Epithelial cell of esophagus (primary cell): ENCODE measurements around the gene RANGAP1.

Experiments used
- DNase-seq: peaks from one replicate; pipeline ENCODE4 v3.0.0; 2010; ENCODE audit warnings: low read depth
- H3K4me3 ChIP-seq: 2 replicates; pipeline ENCODE4 v1.5.1; 2011; ENCODE audit warnings: mild to moderate bottlenecking, low read length, control low read depth
- TF ChIP-seq, protein P1 (sequence below): IDR thresholded peaks from 2 replicates; pipeline ENCODE4 v1.5.1; 2011; ENCODE audit warnings: low read depth, mild to moderate bottlenecking, low read length, control low read depth, inconsistent platforms; ENCODE audit not compliant: insufficient read depth; ENCODE audit errors: missing control alignments

Gene RANGAP1

DNA sequence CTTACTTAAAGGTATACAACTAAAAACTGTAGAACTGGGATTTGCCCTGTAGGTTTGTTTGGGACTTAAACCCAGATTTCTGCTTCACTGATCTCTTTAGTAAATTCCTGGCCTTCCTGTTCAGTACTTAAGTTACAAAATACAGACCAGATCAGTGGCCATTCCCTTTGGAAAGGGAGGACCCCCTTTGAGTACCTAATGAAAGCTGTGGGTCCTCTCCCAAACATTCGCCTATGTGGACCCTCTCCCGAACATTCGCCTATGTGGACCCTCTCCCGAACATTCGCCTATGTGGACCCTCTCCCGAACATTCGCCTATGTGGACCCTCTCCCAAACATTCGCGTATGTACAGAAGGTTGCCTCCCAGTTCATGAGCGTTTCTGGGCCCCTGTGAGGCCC, 70.6 kb downstream of the RANGAP1 start:
- no peak overlapping the region for H3K4me3 ChIP-seq
- no peak for DNase-seq
- TF ChIP-seq, protein P1, sequence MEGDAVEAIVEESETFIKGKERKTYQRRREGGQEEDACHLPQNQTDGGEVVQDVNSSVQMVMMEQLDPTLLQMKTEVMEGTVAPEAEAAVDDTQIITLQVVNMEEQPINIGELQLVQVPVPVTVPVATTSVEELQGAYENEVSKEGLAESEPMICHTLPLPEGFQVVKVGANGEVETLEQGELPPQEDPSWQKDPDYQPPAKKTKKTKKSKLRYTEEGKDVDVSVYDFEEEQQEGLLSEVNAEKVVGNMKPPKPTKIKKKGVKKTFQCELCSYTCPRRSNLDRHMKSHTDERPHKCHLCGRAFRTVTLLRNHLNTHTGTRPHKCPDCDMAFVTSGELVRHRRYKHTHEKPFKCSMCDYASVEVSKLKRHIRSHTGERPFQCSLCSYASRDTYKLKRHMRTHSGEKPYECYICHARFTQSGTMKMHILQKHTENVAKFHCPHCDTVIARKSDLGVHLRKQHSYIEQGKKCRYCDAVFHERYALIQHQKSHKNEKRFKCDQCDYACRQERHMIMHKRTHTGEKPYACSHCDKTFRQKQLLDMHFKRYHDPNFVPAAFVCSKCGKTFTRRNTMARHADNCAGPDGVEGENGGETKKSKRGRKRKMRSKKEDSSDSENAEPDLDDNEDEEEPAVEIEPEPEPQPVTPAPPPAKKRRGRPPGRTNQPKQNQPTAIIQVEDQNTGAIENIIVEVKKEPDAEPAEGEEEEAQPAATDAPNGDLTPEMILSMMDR: no peak

DNA sequence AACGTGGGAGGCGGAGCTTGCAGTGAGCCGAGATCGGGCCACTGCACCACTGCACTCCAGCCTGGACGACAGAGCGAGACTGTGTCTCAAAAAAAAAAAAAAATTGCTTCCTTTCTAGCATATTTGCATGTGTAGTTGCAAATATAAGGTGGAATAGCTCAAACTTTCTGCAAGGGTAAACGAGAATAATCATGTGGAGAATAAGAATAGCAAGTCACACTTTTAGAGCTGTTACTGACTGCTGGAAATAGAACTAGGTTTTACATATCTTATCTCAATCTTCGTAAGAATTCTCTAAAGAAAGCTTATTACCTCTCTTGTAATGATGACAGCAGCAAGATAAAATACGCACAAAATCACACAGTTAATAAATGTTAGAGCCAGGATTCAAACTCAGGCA, 79.3 kb downstream of the RANGAP1 start:
- TF ChIP-seq, protein P1: no peak
- H3K4me3 ChIP-seq: no peak overlapping the region
- no peak for DNase-seq

DNA sequence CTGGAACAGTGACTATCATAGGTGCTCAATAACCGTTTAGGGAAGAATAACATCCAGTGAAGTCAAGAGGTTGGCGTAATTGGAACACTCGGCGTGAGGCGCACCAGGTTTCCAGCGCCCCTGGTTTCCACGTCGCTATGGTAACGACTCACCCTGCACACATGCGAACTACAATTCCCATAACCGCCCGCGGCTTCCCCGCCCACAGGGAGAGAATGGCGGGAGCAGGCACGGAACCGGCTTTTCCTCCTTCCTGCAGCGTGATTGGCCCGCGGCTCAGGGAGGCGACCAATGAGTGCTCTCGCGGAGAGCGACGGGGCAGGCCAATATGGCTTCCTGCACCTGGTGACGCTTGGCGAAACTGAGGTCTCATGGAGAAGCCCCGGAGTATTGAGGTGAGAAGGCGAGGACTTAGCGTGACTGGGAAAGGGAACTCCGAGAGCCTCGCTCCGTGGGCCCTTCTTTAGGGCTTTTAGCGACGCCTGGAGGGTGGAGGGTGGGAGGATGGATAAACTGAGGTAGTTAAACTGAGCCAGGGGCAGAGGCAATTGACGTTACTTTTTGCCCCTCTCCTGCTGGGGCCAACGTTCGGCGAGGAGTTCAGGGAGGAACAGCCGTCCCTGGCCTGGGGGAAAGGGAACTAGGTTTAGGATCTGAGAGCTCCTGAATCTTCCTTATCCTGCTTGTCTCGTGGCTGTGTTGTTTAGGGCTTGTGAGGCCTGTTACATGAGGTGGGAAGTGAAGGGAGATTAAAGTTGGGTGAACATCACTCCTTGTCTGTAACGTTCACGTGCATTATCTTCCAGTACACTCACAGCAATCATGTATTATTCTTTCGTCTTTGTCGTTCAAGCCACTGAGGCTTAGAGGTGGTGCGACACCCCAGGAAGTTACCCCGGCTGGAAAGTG, 80.7 kb downstream of the RANGAP1 start, which contains the start of gene L3MBTL2:
TSS of gene L3MBTL2 (plus strand) at position 321 of the 909 bp plus-strand sequence. CDS start at position 372, 51 bp downstream.
- TF ChIP-seq, protein P1: no peak
- peak within 1 kb of the TSS; percentile 99 for H3K4me3 ChIP-seq
- DNase-seq: peak; percentile 98

DNA sequence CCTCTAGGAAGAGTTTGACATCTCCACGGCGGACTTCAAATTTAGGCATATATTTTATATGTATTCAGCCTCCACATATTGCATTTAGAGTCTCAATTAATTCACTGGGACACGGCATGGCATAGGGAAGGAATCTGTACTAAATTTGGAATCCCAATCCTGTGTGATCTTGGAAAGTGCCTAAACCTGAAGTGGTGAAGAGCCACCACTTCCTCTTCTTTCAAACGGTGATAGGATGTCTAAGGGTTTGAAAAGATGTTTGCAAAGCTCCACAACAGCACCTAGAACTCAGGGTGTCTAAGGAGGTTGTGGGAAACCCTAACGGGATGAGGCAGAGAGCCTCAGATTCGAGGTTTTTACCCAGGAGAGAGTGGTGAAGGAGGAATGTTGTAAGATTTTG, 81.9 kb downstream of the RANGAP1 start:
- DNase-seq: no peak
- TF ChIP-seq, protein P1: no peak
- no peak overlapping the region for H3K4me3 ChIP-seq

DNA sequence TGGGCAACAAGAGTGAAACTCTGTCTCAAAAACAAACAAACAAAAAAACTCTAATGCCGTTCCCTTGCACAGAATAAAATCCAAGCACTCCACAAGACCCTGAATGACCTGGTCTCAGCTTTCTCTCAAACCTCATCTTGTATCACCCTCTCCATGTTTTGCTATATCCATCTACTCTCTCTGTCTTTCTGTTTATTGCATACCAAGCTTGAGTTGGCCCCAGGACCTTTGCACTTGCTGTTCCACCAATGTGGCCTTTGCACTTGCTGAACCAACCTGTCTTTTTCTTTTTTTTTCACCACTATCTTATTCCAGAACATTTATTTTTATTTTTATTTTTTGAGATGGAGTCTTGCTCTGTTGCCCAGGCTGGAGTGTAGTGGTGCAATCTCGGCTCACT, 82.9 kb downstream of the RANGAP1 start:
- no peak overlapping the region for H3K4me3 ChIP-seq
- no peak for DNase-seq
- TF ChIP-seq, protein P1: no peak

DNA sequence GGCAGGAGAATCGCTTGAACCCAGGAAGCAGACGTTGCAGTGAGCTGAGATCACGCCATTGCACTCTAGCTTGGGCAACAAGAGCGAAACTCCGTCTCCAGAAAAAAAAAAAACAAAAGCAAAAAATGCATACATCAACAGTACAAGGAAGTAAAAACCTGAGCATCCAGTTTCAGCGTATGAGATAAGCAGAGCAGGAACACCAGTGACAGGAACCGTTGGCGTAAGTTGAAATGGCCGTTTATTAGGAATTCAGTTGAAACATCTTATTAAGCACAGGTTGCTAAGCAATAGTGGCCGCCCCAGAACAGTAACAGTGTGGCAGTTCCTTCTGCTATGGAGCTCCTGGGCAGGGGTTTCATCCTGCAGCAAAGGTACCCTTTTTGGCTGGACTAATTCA, 84.8 kb downstream of the RANGAP1 start:
- H3K4me3 ChIP-seq: no peak overlapping the region
- TF ChIP-seq, protein P1: no peak
- peak; percentile 70 for DNase-seq
